Activated T-cell treated with anti-CD3 and anti-CD28 coated beads for 24 hours (primary cell): ENCODE measurements around the gene EPHX1.
"Not testable (repeated sequence)": the region's sequence is repeated elsewhere in the genome, so short reads cannot be mapped to it uniquely, and the experiment has no call there.

Experiments used
- DNase-seq: peaks from one replicate; pipeline ENCODE4 v3.0.0-alpha.2; 2020; ENCODE audit warnings: low read depth

EPHX1 gene

GRCh38 chr1:225816643-225817538, 7.0 kb downstream of the EPHX1 start:
- no peak for DNase-seq

GRCh38 chr1:225817611-225818061, 7.7 kb downstream of the EPHX1 start:
- no peak for DNase-seq

- DNase-seq, result no peak
Observed at GRCh38 chr1:225818229-225818628, 8.3 kb downstream of the EPHX1 start.

- DNase-seq, result no peak
Observed at GRCh38 chr1:225819346-225820192, 9.6 kb downstream of the EPHX1 start.

GRCh38 chr1:225820522-225821120, 10.7 kb downstream of the EPHX1 start:
- no peak for DNase-seq

- DNase-seq, result no peak
Observed at GRCh38 chr1:225822655-225823403, 12.9 kb downstream of the EPHX1 start.

GRCh38 chr1:225823811-225824261, 13.9 kb downstream of the EPHX1 start:
- DNase-seq, result no peak

GRCh38 chr1:225824533-225824941, 14.6 kb downstream of the EPHX1 start:
- DNase-seq, result no peak

GRCh38 chr1:225825078-225825477, 15.2 kb downstream of the EPHX1 start:
- DNase-seq, result no peak

GRCh38 chr1:225825607-225826007, 15.7 kb downstream of the EPHX1 start:
- DNase-seq, result no peak

GRCh38 chr1:225827076-225827475, 17.2 kb downstream of the EPHX1 start:
- DNase-seq, result no peak

GRCh38 chr1:225828706-225829345, 18.9 kb downstream of the EPHX1 start:
- no peak for DNase-seq

- no peak for DNase-seq
Observed at GRCh38 chr1:225830841-225831240, 20.9 kb downstream of the EPHX1 start.

GRCh38 chr1:225834417-225835329, 24.7 kb downstream of the EPHX1 start:
- no peak for DNase-seq

GRCh38 chr1:225835856-225836255, 25.9 kb downstream of the EPHX1 start:
- DNase-seq, result no peak

GRCh38 chr1:225836296-225836695, 26.4 kb downstream of the EPHX1 start:
- DNase-seq, result not testable (repeated sequence)

GRCh38 chr1:225838793-225839192, 28.9 kb downstream of the EPHX1 start:
- no peak for DNase-seq

GRCh38 chr1:225840223-225840610, 30.3 kb downstream of the EPHX1 start:
- DNase-seq, result no peak

- DNase-seq, result no peak
Observed at GRCh38 chr1:225840713-225841112, 30.8 kb downstream of the EPHX1 start.

GRCh38 chr1:225842074-225842473, 32.1 kb downstream of the EPHX1 start:
- DNase-seq, result no peak
